NCI-H2107 treated with DMSO at 0.1 percent for 48 hours (cell line): ENCODE measurements around the gene FBXL17.

ENCODE experiments used
- DNase-seq: peaks from one replicate; lab custom pipeline; 2025; ENCODE audit not compliant: unreplicated experiment; lab: John Stamatoyannopoulos, UW

Gene FBXL17

GRCh38 chr5:108016101-108016500 lies 365.8 kb downstream of the FBXL17 start:
- DNase-seq = no peak

- no peak for DNase-seq
Observed at GRCh38 chr5:108006791-108007190, 375.1 kb downstream of the FBXL17 start.

DNA sequence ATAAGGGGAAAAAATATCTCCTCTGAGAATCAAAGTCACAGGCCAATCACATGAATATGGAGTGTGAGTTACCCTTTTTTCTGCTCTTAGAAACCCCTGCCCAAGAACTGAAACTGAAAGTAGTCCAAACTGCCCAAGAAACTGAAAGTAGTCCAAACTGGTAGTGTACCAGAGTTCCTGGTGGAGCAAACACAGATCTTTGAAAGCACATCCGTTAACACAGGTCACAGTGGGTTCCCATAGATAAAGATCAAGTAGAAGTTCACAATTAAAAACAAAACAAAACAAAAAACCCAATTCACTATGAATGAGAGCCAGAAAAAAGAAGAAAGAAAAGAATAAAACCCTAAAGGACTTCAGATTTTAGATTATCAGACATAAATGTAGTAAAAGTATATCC lies 378.7 kb downstream of the FBXL17 start:
- DNase-seq = no peak

- no peak for DNase-seq
Observed at GRCh38 chr5:108001222-108001621, 380.7 kb downstream of the FBXL17 start.

DNA sequence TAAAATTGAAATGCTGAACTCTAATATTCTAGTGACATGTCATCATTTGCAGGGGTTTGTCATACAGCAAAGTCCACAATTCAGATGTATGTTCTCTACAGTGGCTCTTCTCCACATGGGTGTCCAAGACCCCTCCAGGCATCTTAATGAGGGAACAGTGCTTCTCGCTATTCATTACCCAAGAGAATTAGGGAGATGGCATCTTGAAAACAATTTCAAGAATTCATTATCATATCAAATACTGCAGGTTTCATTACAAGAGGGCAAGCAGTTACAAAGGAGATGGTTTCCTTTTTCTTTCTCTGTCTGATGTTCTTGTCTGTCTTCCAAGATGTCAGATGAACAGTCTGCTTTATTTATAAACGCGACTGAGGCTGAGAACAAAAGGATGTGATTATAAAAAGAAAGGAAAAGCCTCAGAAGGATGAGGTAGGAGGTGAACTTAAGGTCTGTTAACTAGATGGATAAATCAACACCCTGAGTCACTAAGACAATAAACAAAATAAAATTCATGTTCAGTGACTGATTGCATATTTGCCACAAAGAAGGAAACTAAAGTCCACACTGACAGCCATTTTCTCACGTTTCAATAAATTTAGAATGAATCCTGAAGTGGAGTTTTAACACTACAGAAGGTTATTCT lies 384.4 kb downstream of the FBXL17 start:
- DNase-seq = no peak

GRCh38 chr5:107993341-107993740 lies 388.6 kb downstream of the FBXL17 start:
- DNase-seq = no peak

DNA sequence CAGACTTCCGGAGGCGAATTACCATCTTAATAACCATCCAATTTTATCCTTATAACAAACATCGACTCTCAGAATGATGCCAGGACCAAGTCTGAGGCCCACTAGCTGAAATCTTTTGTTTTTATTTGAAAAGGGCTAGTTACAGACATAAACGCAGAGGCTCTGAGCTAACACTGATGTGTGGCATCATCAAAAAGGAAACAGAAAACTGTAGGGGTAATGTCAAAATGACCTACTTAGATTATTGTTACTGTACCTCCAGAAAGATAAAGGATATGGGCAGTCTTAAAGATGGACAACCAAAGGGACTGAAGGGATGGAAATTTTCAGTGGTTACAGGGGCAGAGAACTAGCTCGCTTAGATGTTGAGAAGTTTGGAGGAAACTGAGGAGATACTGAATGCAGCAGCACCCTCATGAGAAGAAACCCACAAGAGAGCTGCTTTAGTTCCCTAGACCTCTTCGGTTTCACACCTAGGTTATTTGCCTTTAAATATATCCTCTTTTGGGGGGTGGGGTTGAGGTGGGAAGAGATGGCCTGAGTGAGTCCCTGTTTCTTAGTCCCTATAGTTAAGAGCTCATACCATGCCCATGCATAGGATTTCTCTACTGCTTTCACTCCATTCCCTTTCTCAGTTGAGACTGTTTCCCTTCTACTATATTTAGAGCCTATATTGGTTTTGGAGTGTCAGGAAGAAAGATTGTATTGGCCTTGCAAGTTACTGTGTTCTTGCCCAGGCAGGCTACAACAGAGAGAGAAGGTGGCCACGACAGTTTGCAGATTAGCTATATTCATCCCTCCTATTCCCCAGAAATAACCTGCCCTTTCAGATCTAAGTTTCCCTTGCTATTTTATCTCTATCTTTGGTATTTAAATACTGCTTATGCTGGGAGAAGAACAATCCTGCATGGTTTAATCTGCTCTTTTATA lies 390.8 kb downstream of the FBXL17 start:
- DNase-seq = no peak

DNA sequence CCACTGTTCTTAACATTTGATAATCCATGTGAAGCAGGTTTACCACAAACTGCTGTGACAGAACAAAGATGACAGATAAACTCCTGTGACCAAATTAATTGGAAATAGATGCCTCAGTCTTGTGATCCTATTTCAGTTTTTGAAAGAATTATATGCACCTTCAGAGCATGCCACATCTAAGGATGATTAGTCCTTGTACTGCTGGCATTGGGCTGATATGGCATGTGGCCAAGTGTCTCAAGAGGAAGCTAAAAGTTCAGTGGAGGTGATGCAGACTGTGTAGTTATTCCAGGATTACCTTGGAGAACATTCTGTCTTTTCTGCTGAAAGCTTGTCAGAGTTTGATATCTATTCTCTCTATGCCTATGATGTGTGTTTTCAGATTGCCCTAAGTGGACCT lies 396.8 kb downstream of the FBXL17 start:
- DNase-seq = no peak

- no peak for DNase-seq
Observed at GRCh38 chr5:107982703-107983425, 399.0 kb downstream of the FBXL17 start.

- DNase-seq = no peak
Observed at GRCh38 chr5:107980923-107981692, 400.8 kb downstream of the FBXL17 start.

GRCh38 chr5:107979900-107980299 lies 402.0 kb downstream of the FBXL17 start:
- no peak for DNase-seq

DNA sequence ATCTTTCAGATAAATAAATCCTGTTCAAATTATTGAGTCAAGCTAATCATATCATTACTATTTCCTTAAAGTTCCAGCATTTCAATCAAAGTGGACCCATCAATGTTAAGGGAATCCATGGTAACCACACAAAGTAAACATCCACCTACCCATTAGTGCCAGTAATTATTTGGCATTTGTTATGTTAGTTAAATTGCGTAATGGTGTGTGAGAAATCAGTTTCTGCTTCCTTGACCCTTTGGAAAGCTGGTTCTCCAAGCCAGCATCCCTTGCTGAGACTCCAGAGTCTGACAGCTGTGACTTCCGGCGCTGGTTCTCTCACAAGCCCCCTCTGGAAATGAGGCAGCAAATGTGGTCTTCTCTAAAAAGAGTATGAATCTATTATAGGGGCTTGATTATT lies 402.6 kb downstream of the FBXL17 start:
- DNase-seq = no peak

- no peak for DNase-seq
Observed at GRCh38 chr5:107977550-107978071, 404.3 kb downstream of the FBXL17 start.

DNA sequence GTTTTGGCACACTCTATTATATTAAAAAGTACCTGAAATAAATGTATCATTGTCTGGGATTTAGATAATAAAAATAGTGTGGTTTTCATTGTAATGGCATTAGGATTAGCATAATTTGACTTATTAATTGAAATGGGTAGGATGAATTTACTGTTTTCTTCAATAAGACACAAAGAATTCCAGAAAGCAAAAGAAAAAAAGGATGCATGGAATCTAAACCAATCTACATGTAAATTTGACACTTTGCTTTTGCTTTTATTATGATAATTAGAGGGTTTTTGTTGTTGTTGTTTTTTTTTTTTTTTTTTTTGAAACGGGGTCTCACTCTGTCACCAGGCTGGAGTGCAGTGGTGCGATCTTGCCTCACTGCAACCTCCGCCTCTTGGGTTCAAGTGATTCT lies 406.3 kb downstream of the FBXL17 start:
- no peak for DNase-seq

GRCh38 chr5:107971846-107972245 lies 410.1 kb downstream of the FBXL17 start:
- no peak for DNase-seq

- DNase-seq = no peak
Observed at GRCh38 chr5:107969847-107970246, 412.1 kb downstream of the FBXL17 start.

DNA sequence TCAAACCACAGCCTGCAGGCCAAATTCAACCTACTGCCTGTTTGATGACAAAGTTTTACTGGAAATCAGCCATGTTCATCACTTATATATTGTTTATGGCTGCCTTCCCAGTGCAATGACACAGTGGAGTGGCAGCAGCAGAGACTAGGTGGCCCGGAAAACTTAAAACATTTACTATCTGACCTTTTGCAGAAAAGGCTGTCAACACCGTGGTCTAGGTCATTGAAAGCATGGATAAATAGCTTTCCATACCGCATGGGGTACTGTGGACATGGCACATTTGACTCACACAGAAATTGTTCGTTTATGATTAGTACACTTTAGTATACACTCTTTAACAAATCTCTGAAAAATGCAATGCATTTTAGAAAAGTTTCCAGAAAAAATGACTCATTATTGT lies 412.9 kb downstream of the FBXL17 start:
- no peak for DNase-seq

GRCh38 chr5:107968406-107968843 lies 413.5 kb downstream of the FBXL17 start:
- no peak for DNase-seq

DNA sequence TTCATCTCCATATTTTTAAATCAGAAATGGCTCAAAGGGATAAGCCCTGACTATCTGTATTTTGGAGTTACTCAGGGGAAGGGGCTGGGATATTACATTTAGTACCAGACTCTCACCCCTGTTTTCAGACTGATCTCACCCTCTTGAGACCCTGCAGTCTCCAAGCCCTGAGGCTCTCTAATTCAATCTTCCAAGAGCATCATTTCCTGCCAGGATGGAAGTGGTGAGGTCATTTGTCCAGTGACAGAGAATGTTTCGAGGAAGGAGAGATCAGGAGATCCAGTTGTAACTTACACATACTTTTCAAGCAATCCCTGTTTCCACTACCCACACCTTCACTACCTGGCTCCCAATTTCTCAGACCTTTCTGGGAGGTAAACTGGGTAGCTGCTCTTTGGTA lies 415.7 kb downstream of the FBXL17 start:
- DNase-seq = no peak

GRCh38 chr5:107964722-107965121 lies 417.2 kb downstream of the FBXL17 start:
- DNase-seq = no peak
